GM19438 (cell line): ENCODE data around the gene LSS.
"Not testable (repeated sequence)": the region's sequence is repeated elsewhere in the genome, so short reads cannot be mapped to it uniquely, and the experiment has no call there.

Experiments used
- ATAC-seq: cut with Tn5 transposase; IDR thresholded peaks from one replicate; pipeline ENCODE4 v1.9.1; 2021; ENCODE audit warnings: low read depth; ENCODE audit not compliant: unreplicated experiment

Gene LSS

GRCh38 chr21:46142582-46143473 lies 85.7 kb downstream of the LSS start:
- no peak for ATAC-seq

- ATAC-seq = no peak
These were observed 86.6 kb downstream of the LSS start for GRCh38 chr21:46141767-46142581.

DNA sequence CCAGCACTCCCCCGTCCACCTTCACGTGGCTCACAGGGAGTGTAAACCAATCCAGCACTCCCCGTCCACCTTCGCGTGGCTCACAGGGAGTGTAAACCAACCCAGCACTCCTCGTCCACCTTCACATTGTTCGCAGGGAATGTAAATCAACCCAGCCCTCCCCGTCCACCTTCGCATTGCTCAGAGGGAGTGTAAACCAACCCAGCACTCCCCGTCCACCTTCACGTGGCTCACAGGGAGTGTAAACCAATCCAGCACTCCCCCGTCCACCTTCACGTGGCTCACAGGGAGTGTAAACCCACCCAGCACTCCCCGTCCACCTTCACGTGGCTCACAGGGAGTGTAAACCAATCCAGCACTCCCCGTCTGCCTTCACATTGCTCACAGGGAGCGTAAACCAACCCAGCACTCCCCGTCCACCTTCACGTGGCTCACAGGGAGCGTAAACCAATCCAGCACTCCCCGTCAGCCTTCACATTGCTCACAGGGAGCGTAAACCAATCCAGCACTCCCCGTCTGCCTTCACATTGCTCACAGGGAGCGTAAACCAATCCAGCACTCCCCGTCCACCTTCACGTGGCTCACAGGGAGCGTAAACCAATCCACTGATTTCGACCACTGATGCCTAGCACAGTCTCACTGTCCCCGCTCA lies 88.1 kb downstream of the LSS start:
- not testable (repeated sequence) for ATAC-seq

DNA sequence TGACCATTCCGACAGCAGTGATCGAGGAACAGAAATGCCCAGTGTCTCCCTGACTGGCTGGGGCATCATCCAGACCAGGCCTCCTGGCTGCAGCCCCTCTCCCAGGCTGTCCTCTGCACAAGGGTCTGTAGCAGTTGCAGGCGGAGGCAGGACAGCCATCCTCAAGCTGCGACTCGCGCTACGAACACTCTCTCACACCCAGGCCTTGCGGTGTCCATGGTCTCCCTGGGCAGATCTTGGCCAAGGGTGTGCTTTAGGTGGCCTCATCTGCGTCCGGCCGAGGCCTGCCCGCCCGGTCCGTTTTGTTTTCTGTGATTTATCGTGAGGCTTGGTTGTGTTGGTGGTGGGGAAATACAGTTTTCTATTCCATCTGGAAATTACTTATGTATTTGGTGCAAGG lies 88.9 kb downstream of the LSS start:
- no peak for ATAC-seq

DNA sequence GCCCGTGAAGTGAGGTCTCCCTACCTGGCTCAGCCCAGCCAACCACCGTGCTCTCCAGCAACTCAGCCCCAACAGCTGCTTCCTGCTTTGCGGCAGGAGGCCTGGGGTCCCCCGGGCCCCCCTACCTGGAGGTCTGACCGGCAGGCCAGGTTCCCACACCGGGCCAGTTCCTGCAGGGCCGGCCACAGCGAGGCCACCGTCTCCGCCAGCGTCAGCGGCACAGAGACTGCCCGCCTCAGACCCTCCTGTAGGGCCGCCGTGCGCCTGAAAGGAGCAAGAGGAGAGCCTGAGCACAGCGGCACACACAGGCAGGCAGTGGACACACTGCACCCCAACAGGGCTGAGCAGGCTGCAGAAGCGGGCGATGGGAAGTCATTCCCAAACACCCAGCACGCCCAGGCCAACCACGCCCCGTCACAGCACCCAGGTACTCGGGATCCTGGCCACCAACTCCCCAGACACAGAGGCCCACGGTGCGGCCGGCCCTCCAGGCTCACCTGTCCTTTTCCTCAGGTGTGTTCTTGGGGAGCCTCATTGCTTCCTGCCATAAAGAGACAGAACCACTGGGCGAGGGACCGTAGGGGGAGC lies 90.1 kb downstream of the LSS start:
- ATAC-seq = no peak
